Camera-type eye (tissue), 1 donor: ENCODE results near the gene CELF4. TPM values are rescaled to one million over a fixed set of nuclear protein-coding genes. Genes with fewer than 3 reads are reported as not detected.

ENCODE experiments used
- total RNA-seq: library from RNA; depleted of rRNA; stranded (reverse); fragments of >200 nt; gene quantifications from one replicate; pipeline ENCODE4 v1.2.3, GENCODE V29; 2014

CELF4 gene
- total RNA-seq, result 41.2 TPM

DNA sequence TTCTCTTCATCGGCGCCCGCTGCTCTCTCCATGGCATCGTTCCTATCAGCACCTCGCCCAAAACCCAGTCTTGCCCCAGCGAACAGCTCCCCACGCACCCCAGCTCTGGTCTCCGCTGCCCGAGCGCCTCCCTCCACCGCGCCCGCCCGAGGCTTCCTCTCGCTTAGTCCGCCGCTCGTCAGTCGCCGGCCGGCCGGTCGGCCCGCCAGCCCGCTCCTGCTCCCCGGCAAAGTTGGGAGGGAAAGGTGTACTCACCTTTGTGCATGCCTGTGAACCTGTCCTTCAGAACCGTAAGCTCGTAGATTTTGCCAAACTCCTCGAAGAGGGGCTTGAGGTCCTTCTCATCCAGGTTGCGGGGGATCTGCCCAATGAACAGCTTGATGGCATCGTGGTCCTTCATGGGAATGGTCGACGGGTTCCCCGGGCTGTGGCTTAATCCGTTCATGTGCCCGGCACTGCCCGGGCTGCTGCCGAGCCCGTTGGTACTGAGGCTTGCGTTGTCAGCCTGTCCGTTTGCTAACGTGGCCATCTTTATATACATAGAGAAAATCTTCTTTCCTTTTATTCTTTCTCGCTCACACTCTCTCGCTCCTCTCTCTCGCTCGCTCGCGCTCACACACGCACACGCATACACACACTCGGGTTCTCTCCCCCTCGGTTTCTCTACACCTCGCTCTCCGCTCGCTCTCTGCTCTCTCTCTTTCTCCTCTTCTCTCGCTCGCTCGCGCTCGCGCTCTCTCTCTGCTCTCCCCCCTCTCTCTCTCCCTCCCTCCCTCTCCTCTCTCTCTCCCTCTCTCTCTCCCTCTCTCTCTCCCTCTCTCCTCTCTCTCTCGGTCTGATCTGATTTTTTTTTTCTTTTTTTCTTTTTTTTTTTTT, at the start of gene CELF4:
TSS of gene CELF4 (minus strand) at position 698 of the 876 bp plus-strand sequence.

